ENCODE data around the gene GRIFIN. TPM values are rescaled to one million over a fixed set of nuclear protein-coding genes. Genes with fewer than 3 reads are reported as not detected.

The GRIFIN gene
- total RNA-seq, 2 experiments from 2014 or later: not detected

DNA sequence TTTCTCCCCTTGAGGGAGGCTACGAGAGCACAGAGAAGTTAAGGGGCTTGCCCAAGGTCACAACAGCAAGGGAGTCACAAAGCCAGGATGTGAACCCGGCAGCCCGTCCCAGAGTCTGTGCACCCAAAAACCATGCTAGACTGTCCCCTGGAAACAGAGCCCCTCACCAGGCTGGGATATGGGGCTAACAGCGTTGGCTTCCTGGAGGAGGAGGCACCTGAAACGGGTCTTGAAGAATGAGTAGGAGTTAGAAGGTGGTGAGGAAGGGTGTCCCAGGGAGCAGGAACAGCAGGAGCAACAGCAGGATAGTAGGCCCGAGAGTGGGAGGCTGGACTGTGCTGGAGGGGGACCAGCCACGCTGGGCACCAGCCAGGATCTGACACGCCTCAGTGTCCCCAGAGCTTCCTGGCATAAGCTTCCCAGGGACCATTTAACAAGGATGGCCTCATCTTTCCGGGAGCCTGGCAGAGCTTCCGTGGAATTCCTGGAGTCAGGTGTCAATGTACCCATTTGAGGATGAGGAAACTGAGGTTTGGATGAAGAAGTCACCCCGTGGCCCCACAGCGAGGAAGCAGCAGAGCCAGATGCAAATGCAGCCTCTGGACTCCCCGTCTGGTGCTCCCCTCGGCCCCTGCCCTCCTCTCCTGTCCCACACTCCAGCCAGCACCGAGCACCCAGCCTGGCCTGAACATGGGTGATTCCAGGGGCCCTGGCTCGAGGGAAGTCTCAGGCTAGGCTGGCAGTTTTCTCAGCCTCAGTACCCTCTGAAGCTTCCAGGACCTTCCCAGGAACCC lies 3.3 kb upstream of the GRIFIN start:
- peaks cover 2% of the 10 kb centered on the region for H3K36me3 Mint-ChIP-seq (ENCODE audit: low read depth)
- no peaks in the 10 kb centered on the region for H3K27me3 Mint-ChIP-seq
- peaks cover 7% of the 10 kb centered on the region for H3K9me3 Mint-ChIP-seq
- ChIA-PET POLR2A (interaction anchor here (0.5 kb wide), 1 partner anchor 27 kb away, joined by 6 read pairs; no protein-coding TSS in a partner anchor), CTCF (interaction anchor here (1.1 to 2.3 kb wide), 5 partner anchors 10 to 232 kb away, joined by 3 to 9 read pairs (median 3); no protein-coding TSS in a partner anchor)
- H3K4me1 Mint-ChIP-seq: peaks cover 11% of the 10 kb centered on the region
- peak overlapping the region; percentile 4 for H3K27ac Mint-ChIP-seq
- DNase-seq: no peak
- H3K4me3 Mint-ChIP-seq: no peak overlapping the region

DNA sequence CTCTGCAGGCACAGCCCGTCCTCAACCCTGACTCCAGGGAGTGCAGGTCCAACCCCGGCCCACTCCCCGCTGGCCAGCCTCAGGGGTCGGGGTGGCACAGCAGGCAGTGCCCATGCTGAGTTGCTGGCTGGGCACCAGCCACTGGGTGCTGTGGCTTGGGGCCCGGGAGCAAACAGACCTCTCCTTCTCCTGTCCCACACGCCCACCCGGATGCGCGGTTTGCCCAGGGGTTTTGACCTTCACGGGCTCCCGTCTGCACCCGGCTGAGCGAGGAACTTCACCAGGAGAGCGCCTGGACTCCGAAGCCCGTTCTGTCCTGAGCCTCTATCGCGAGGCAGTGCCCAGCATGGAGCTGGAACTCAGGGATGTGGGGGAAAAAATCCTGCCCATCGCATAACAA lies 2.6 kb upstream of the GRIFIN start:
- CTCF ChIA-PET: interaction anchor here (0.8 to 2.3 kb wide), 6 partner anchors 10 to 33 kb away, joined by 3 to 9 read pairs (median 4); no protein-coding TSS in a partner anchor

DNA sequence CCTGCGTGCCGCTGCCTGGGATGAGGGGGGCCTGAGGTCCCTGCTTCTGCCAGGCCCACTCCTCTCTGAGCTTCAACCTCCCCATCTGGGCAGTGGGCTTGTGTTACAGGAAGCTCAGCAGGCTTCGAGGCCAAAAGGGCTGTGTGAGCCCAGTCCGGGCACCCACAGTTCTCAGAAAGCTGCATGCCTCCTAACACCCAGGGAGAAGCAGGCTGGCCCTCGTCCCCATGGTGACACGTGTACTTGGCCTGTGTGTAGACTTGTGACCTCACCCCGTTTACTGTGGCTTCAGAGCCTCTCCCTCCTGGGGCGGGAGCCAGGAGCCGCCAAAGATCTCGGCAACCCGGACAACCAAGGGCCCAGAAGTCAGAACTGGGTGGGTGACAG lies 2.2 kb upstream of the GRIFIN start:
- H3K36me3 Mint-ChIP-seq (ENCODE audit: low read depth): peaks cover 2% of the 10 kb centered on the region
- H3K9me3 Mint-ChIP-seq: peaks cover 7% of the 10 kb centered on the region
- CTCF ChIA-PET: interaction anchor here (0.8 to 2.3 kb wide), 5 partner anchors 9 to 33 kb away, joined by 3 to 9 read pairs (median 4); no protein-coding TSS in a partner anchor
- no peak for DNase-seq
- H3K27ac Mint-ChIP-seq: no peak overlapping the region
- no peak overlapping the region for H3K4me3 Mint-ChIP-seq
- peaks cover 11% of the 10 kb centered on the region for H3K4me1 Mint-ChIP-seq
- no peaks in the 10 kb centered on the region for H3K27me3 Mint-ChIP-seq
- POLR2A ChIA-PET: no interaction called here

More for the DNA sequence above, 2.6 kb upstream of the GRIFIN start:
- Mint-ChIP-seq H3K4me3 (no peak overlapping the region), H3K9me3 (peaks cover 7% of the 10 kb centered on the region), H3K27ac (no peak overlapping the region), H3K36me3 (ENCODE audit: low read depth) (peaks cover 2% of the 10 kb centered on the region), H3K27me3 (no peaks in the 10 kb centered on the region), H3K4me1 (peaks cover 11% of the 10 kb centered on the region)
- DNase-seq: no peak
- POLR2A ChIA-PET: no interaction called here

GRCh38 chr7:2477447-2478398 lies 1.5 kb upstream of the GRIFIN start:
- POLR2A ChIA-PET: no interaction called here
- no peak overlapping the region for H3K27ac Mint-ChIP-seq

GRCh38 chr7:2476776-2477446 lies 713 bp upstream of the GRIFIN start:
- Mint-ChIP-seq H3K4me1 (peaks cover 11% of the 10 kb centered on the region), H3K36me3 (ENCODE audit: low read depth) (no peaks in the 10 kb centered on the region), H3K27ac (no peak overlapping the region), H3K4me3 (no peak overlapping the region), H3K27me3 (no peaks in the 10 kb centered on the region), H3K9me3 (no peaks in the 10 kb centered on the region)
- no peak for DNase-seq
- CTCF ChIA-PET: interaction anchor here (1.5 kb wide), 1 partner anchor 154 kb away, joined by 4 read pairs; no protein-coding TSS in a partner anchor
- POLR2A ChIA-PET: no interaction called here

More at GRCh38 chr7:2477447-2478398, 1.5 kb upstream of the GRIFIN start:
- peak; percentile 68 for DNase-seq
- Mint-ChIP-seq H3K4me3 (no peak overlapping the region), H3K4me1 (peaks cover 11% of the 10 kb centered on the region), H3K36me3 (ENCODE audit: low read depth) (no peaks in the 10 kb centered on the region), H3K27me3 (no peaks in the 10 kb centered on the region), H3K9me3 (peaks cover 3% of the 10 kb centered on the region)
- CTCF ChIA-PET: interaction anchor here (0.8 to 2.3 kb wide), 6 partner anchors 9 to 153 kb away, joined by 3 to 9 read pairs (median 4); no protein-coding TSS in a partner anchor

DNA sequence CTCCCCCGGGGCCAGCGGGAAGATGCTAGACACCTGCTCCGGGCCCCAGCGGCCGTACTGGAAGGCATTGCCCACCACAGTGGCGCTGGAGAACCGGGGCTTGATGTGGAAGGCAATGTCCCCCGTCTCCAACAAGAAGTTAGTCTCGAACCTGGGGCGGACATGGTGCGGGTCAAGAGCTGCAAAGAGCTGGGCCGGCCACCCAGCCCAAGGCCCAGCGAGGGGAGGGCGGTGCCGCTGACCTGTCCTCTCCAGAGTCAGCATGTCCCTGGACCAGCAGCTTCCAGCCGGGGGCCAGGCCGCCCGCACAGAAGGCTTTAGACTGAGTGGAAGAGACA lies 551 bp downstream of the GRIFIN start:
- CTCF ChIA-PET: no interaction called here
- peaks cover 11% of the 10 kb centered on the region for H3K4me1 Mint-ChIP-seq
- no peak for DNase-seq
- POLR2A ChIA-PET: no interaction called here
- no peaks in the 10 kb centered on the region for H3K9me3 Mint-ChIP-seq
- no peak overlapping the region for H3K27ac Mint-ChIP-seq
- H3K27me3 Mint-ChIP-seq: peaks cover 2% of the 10 kb centered on the region
- H3K4me3 Mint-ChIP-seq: no peak overlapping the region
- no peaks in the 10 kb centered on the region for H3K36me3 Mint-ChIP-seq (ENCODE audit: low read depth)

- H3K27ac Mint-ChIP-seq: no peak overlapping the region
- DNase-seq: no peak
- no peaks in the 10 kb centered on the region for H3K36me3 Mint-ChIP-seq (ENCODE audit: low read depth)
- ChIA-PET CTCF (no interaction called here), POLR2A (no interaction called here)
- peaks cover 7% of the 10 kb centered on the region for H3K27me3 Mint-ChIP-seq
- peaks cover 11% of the 10 kb centered on the region for H3K4me1 Mint-ChIP-seq
- H3K9me3 Mint-ChIP-seq: no peaks in the 10 kb centered on the region
- no peak overlapping the region for H3K4me3 Mint-ChIP-seq
These were observed 1.2 kb downstream of the GRIFIN start for GRCh38 chr7:2474813-2475677.

DNA sequence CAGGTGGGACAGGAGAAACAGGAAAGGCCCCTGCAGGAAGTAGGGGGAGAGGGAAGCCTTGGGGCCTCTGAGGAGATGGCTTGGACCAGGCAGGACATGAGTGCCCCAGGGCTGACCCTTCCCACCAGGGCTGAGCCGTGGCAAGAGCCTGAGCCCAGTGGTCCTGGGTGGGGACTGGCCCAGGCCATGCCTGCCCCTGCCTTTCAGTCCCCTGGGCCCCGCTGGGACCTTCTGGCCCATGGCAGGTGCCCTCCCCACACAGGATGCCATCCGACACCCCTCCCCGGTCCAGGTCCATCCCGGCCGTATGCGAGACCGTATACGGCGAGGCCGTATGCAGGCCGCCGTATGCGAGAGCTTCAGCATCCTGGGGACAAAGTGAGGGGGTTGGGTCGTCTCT lies 2.0 kb downstream of the GRIFIN start:
- H3K9me3 Mint-ChIP-seq: no peaks in the 10 kb centered on the region
- no peak overlapping the region for H3K4me3 Mint-ChIP-seq
- H3K36me3 Mint-ChIP-seq (ENCODE audit: low read depth): no peaks in the 10 kb centered on the region
- H3K27me3 Mint-ChIP-seq: peaks cover 13% of the 10 kb centered on the region
- peaks cover 11% of the 10 kb centered on the region for H3K4me1 Mint-ChIP-seq
- no peak overlapping the region for H3K27ac Mint-ChIP-seq
- no peak for DNase-seq
- ChIA-PET CTCF (no interaction called here), POLR2A (no interaction called here)

DNA sequence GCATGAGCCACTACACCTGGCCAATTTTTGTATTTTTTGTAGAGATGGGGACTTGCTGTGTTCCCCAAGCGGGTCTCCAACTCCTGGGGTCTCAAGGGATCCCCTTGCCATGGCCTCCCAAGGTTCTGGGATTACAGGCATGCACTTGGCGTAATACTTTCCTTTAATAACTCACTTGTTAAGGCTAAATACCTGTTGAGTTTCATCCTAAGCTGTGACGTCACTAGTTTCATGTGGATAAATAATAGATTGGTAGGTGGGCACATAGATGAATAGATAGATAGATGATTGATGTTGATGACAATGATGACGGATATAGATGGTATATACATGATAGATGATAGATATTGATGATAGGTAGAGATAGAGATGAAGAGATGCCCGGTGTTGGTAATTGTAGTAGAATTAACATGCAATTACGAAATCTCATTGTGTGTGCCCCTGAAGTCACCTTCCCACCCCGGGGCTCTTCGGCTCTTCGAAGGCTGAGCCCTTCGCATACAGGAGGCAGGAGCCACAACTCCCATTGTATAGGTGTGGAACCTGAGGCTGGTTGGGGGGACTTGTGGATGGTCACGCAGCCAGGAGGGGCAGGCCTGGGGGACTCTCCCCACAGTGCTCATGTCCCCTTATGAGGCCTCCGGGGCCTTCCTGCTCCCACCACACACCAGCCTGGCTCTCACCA lies 2.6 kb downstream of the GRIFIN start:
- CTCF ChIA-PET: no interaction called here
- Mint-ChIP-seq H3K27me3 (peaks cover 15% of the 10 kb centered on the region), H3K36me3 (ENCODE audit: low read depth) (no peaks in the 10 kb centered on the region), H3K9me3 (no peaks in the 10 kb centered on the region), H3K4me3 (no peak overlapping the region), H3K27ac (no peak overlapping the region), H3K4me1 (peaks cover 15% of the 10 kb centered on the region)
- POLR2A ChIA-PET: no interaction called here
- no peak for DNase-seq

DNA sequence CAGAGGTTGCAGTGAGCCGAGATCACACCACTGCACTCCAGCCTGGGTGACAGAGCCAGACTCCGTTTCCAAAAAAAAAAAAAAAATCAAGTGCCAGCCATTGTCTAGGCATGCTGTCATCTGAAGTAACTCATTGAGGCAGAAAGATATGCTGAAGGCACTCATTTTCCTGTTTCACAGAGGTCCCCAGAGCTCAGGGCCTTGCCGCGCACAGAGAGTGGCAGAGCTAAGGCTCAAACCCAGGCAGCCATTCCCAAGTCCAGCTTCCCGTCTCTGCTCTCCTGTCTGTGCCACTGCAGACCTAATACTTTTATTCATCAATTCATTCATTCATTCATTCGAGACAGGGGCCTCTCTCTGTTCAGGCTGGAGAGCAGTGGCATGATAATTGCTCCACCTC lies 3.5 kb downstream of the GRIFIN start:
- Mint-ChIP-seq H3K4me1 (peaks cover 7% of the 10 kb centered on the region), H3K4me3 (no peak overlapping the region), H3K9me3 (no peaks in the 10 kb centered on the region), H3K36me3 (ENCODE audit: low read depth) (no peaks in the 10 kb centered on the region), H3K27me3 (peaks cover 15% of the 10 kb centered on the region), H3K27ac (no peak overlapping the region)
- CTCF ChIA-PET: no interaction called here
- DNase-seq: no peak
- POLR2A ChIA-PET: no interaction called here

GRCh38 chr7:2471396-2471795 lies 4.8 kb downstream of the GRIFIN start:
- no peak for DNase-seq
- CTCF ChIA-PET: interaction anchor here (6.0 kb wide), 1 partner anchor 18 kb away, joined by 53 read pairs; no protein-coding TSS in a partner anchor
- Mint-ChIP-seq H3K36me3 (ENCODE audit: low read depth) (no peaks in the 10 kb centered on the region), H3K4me1 (peaks cover 4% of the 10 kb centered on the region), H3K9me3 (no peaks in the 10 kb centered on the region), H3K4me3 (no peak overlapping the region), H3K27ac (no peak overlapping the region), H3K27me3 (peaks cover 15% of the 10 kb centered on the region)
- POLR2A ChIA-PET: no interaction called here

All from activated CD4-positive, alpha-beta T cell treated with anti-CD3 and anti-CD28 coated beads, Interleukin-2, amount 10 ng/mL, durations not matched to agents 7 days and 5 days (primary cell).